Breast epithelium (tissue), 4 donors: ENCODE results near the gene NLRP9. TPM values are rescaled to one million over a fixed set of nuclear protein-coding genes. Genes with fewer than 3 reads are reported as not detected.
"Not testable (repeated sequence)": the region's sequence is repeated elsewhere in the genome, so short reads cannot be mapped to it uniquely, and the experiment has no call there.

Source experiments
- DNase-seq, 2 donors: peaks; one replicate each; pipeline ENCODE4 v3.0.0-alpha.2; 2019; ENCODE audit warnings: low spot score in 2 of 2
- H3K27ac ChIP-seq, 2 donors: fragments of 200-600 bp; sonication (generic) in 1 of 2; one replicate each; pipeline ENCODE4 v1.5.1; 2016 to 2019; ENCODE audit warnings: mild to moderate bottlenecking in 1 of 2
- H3K27me3 ChIP-seq, 2 donors: fragments of 200-600 bp; sonication (generic) in 1 of 2; one replicate each; pipeline versions ENCODE4 v1.5.1 to v1.6.0; 2017 to 2019; ENCODE audit warnings: control low read depth in 1 of 2, mild to moderate bottlenecking in 1 of 2
- H3K36me3 ChIP-seq: fragments of 200-600 bp; one replicate; pipeline ENCODE4 v1.5.1; 2019
- H3K4me1 ChIP-seq, 2 donors: fragments of 200-600 bp; sonication (generic); one replicate each; pipeline ENCODE4 v1.5.1; 2016 to 2019; ENCODE audit warnings: control low read depth in 1 of 2
- H3K4me3 ChIP-seq, 3 donors: fragments of 200-600 bp; sonication (generic); 1 replicate in 2 of 3; 2 replicates in 1 of 3; pipeline ENCODE4 v1.5.1; 2016 to 2019; ENCODE audit warnings: mild to moderate bottlenecking in 3 of 3, moderate library complexity in 2 of 3
- H3K9me3 ChIP-seq, 2 donors: fragments of 200-600 bp; sonication (generic) in 1 of 2; one replicate each; pipeline ENCODE4 v1.5.1; 2016 to 2019; ENCODE audit warnings: control low read depth in 1 of 2
- CTCF ChIP-seq, 3 donors: fragments of 450-650 bp; IDR thresholded peaks; one replicate each; pipeline ENCODE4 v1.5.1; 2016 to 2017; ENCODE audit warnings: antibody characterized with exemption in 3 of 3, mild to moderate bottlenecking in 3 of 3, moderate library complexity in 3 of 3
- POLR2A ChIP-seq: fragments of 450-650 bp; IDR thresholded peaks from one replicate; pipeline ENCODE4 v1.6.1; 2016; ENCODE audit warnings: antibody characterized with exemption, mild to moderate bottlenecking, moderate library complexity
- POLR2AphosphoS5 ChIP-seq, 3 donors: sonication (generic); formaldehyde crosslinking; IDR thresholded peaks; one replicate each; pipeline ENCODE4 v1.6.1; 2017; ENCODE audit warnings: antibody characterized with exemption in 3 of 3
- intact Hi-C: fragments of 100-400 bp; cut with DNase I; formaldehyde crosslinking; loops from one replicate; pipeline ENCODE4 v1.15.1; 2023; ENCODE audit warnings: low total_unique reads
- total RNA-seq, 3 donors: library from RNA; depleted of rRNA; stranded (reverse); fragments of >200 nt; gene quantifications; one replicate each; pipeline ENCODE4 v1.1.0, GENCODE V29; 2016

Gene NLRP9
- not detected for total RNA-seq

- intact Hi-C loops: no loop called here
- no peaks in the 10 kb centered on the region for H3K36me3 ChIP-seq
- no peaks in the 10 kb centered on the region for H3K27me3 ChIP-seq
- H3K4me1 ChIP-seq: no peaks in the 10 kb centered on the region
- TF ChIP-seq POLR2A (no peak), CTCF (IDR thresholded peaks at IDR 0.05) (no peak), POLR2AphosphoS5 (IDR thresholded peaks at IDR 0.05) (no peak)
- no peak within 1 kb of the TSS for H3K27ac ChIP-seq
- no peak for DNase-seq
- no peaks in the 10 kb centered on the region for H3K9me3 ChIP-seq
- no peak within 1 kb of the TSS for H3K4me3 ChIP-seq
Measured at GRCh38 chr19:55738302-55738701, at the start of gene NLRP9. Gene NLRP9, minus strand, starts transcription at chr19:55738402. Its CDS starts 28 bp downstream, at chr19:55738374.

DNA sequence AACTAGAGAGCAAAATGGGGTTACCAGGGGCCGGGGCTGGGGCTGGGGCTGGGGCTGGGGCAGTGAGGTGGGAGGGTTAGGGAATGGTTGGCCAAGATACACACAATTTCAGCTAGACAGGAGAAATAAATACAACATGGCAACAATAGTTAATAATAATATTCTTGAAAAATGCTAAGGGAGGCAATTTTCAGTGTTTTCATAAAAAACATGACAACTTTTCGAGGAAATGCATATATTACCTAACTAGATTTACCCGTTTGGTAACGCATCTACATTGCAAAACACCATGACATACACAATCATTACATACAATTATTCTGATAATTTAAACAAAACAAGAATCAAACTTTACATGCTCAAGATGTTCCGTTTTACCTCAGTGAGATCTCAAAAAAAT, 42.9 kb upstream of the NLRP9 start:
- Histone ChIP-seq H3K4me1 (no peaks in the 10 kb centered on the region), H3K9me3 (no peaks in the 10 kb centered on the region), H3K27me3 (no peaks in the 10 kb centered on the region), H3K27ac (no peak overlapping the region), H3K36me3 (no peaks in the 10 kb centered on the region), H3K4me3 (no peak overlapping the region)
- TF ChIP-seq POLR2A (no peak), CTCF (IDR thresholded peaks at IDR 0.05) (no peak), POLR2AphosphoS5 (IDR thresholded peaks at IDR 0.05) (no peak)
- intact Hi-C loops: no loop called here
- DNase-seq: no peak

GRCh38 chr19:55778331-55778730, 40.1 kb upstream of the NLRP9 start:
- intact Hi-C loops: no loop called here
- DNase-seq: no peak
- H3K36me3 ChIP-seq: no peaks in the 10 kb centered on the region
- H3K27ac ChIP-seq: no peak overlapping the region
- no peak overlapping the region for H3K4me3 ChIP-seq
- H3K9me3 ChIP-seq: no peaks in the 10 kb centered on the region
- H3K4me1 ChIP-seq: no peaks in the 10 kb centered on the region
- H3K27me3 ChIP-seq: no peaks in the 10 kb centered on the region
- TF ChIP-seq POLR2A (no peak), CTCF (IDR thresholded peaks at IDR 0.05) (no peak), POLR2AphosphoS5 (IDR thresholded peaks at IDR 0.05) (no peak)

DNA sequence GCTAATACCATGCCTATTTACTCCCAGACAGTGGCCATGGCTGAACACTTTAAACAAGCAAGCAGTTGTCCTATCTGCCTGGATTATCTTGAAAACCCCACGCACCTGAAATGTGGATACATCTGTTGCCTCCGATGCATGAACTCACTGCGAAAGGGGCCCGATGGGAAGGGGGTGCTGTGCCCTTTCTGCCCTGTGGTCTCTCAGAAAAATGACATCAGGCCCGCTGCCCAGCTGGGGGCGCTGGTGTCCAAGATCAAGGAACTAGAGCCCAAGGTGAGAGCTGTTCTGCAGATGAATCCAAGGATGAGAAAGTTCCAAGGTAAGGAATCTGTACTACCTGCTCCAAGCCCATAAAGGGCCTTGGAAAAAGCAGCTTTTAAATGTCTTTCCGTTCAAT, 39.3 kb upstream of the NLRP9 start:
- intact Hi-C loops: no loop called here
- TF ChIP-seq POLR2A (no peak), POLR2AphosphoS5 (IDR thresholded peaks at IDR 0.05) (no peak), CTCF (IDR thresholded peaks at IDR 0.05) (no peak)
- no peaks in the 10 kb centered on the region for H3K27me3 ChIP-seq
- no peaks in the 10 kb centered on the region for H3K4me1 ChIP-seq
- no peaks in the 10 kb centered on the region for H3K36me3 ChIP-seq
- no peaks in the 10 kb centered on the region for H3K9me3 ChIP-seq
- H3K4me3 ChIP-seq: no peak overlapping the region
- no peak overlapping the region for H3K27ac ChIP-seq
- DNase-seq: no peak

GRCh38 chr19:55769632-55770031, 31.4 kb upstream of the NLRP9 start:
- H3K36me3 ChIP-seq, H3K9me3 ChIP-seq, H3K4me3 ChIP-seq, H3K4me1 ChIP-seq, intact Hi-C loops, DNase-seq, H3K27me3 ChIP-seq, H3K27ac ChIP-seq: not testable (repeated sequence)

DNA sequence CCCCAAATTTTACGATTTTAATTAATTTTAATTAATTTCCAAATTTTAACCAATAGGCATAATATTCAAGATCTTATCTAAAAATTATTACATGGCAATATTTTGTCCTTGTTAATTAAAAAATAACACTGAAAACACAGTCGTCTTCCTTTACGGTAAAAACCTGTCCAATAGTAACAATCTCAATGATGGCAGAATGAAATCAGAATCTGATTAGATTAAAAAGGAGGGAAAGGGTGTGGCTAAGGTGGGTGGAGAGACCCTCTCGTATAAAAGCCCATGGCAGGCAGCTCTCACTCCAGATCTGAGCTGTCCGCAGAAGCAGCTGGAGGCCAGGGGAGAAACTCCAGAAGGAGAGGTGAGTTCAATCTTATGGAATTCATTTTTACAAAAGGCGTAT, 30.6 kb upstream of the NLRP9 start, which contains the start of gene RFPL4AL1:
RFPL4AL1 (plus strand) TSS at position 301 of the 400 bp plus-strand sequence. CDS start 2,687 bp downstream, outside the sequence.
- intact Hi-C loops, H3K27me3 ChIP-seq, H3K4me3 ChIP-seq, H3K36me3 ChIP-seq, H3K4me1 ChIP-seq, H3K27ac ChIP-seq, H3K9me3 ChIP-seq, DNase-seq: not testable (repeated sequence)
